ENCODE measurements around the gene LRRC52. TPM values are rescaled to one million over a fixed set of nuclear protein-coding genes. Genes with fewer than 3 reads are reported as not detected.

The LRRC52 gene
- polyA plus RNA-seq, 1 donor from 2014 or later: not detected

DNA sequence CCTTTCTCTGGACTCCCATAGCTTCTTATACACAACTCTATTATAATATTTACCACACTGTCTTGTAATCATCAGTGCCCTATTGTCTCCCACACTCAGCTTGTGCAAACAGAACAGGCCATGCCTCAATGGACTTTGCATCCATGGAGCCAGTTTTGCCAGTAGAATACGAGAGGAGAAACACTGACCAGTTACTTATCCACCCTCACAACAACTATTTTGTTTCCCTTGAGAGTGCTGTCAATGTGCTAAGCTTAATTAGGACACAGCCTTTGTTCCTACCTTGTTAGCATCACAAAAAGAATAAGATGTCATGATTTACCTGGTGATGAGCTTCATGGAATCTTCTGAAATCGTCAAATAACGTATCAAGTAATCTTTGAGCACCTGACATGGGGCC lies 18.1 kb upstream of the LRRC52 start:
- peaks cover 1% of the 10 kb centered on the region for H3K36me3 Mint-ChIP-seq
- H3K9me3 Mint-ChIP-seq: peaks cover 1 to 21% (median 9%) of the 10 kb centered on the region in 3 donors
- H3K4me1 Mint-ChIP-seq: no peaks in the 10 kb centered on the region
- no peak overlapping the region for H3K4me3 Mint-ChIP-seq
- H3K27ac Mint-ChIP-seq: no peak overlapping the region
- peaks cover 24% of the 10 kb centered on the region for H3K27me3 Mint-ChIP-seq

DNA sequence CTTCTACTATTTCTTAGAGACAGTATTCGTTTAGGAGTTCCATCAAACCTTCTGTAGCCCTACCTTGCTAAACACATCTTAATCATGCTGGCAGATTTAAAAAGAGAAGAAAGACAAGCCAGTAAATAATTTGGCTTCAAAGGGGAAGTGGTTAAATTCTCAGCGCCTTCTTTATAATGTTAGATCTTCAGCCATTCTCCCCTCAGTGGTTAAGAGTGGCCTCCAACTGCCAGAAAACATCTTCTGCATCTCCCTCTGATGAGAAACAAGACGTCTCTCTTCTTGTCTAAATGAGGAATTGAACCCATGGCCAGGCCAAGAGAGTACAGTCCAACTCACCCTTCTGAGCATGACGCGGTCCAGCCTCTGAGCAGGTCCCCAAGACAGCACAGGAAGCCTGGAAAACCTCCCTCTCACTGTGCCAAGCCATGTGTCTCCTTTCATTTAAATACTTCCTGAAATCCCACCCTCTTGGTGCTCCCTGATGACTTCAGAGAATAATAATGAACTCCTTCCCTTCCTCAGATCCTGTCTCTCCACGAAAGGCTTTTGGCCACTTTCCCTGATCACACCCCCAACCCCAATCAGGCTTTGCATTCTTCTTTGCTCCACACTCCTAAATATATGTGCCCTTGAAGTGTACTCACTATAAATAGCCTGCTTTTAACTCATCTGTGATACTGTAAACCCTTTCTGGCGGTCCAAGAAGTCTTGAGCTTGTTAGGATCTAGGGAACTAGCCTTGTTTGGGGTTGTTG lies 16.4 kb upstream of the LRRC52 start:
- no peaks in the 10 kb centered on the region for H3K4me1 Mint-ChIP-seq
- H3K27me3 Mint-ChIP-seq: peaks cover 32% of the 10 kb centered on the region
- H3K4me3 Mint-ChIP-seq: no peak overlapping the region
- H3K36me3 Mint-ChIP-seq: no peaks in the 10 kb centered on the region
- no peak overlapping the region for H3K27ac Mint-ChIP-seq
- H3K9me3 Mint-ChIP-seq: peaks cover 0 to 5% (median 2%) of the 10 kb centered on the region in 3 donors

GRCh38 chr1:165531021-165531420 lies 12.8 kb upstream of the LRRC52 start:
- peaks cover 0 to 2% (median 0%) of the 10 kb centered on the region in 3 donors for H3K9me3 Mint-ChIP-seq
- no peaks in the 10 kb centered on the region for H3K4me1 Mint-ChIP-seq
- peaks cover 25% of the 10 kb centered on the region for H3K27me3 Mint-ChIP-seq
- H3K4me3 Mint-ChIP-seq: no peak overlapping the region
- H3K36me3 Mint-ChIP-seq: no peaks in the 10 kb centered on the region
- no peak overlapping the region for H3K27ac Mint-ChIP-seq

DNA sequence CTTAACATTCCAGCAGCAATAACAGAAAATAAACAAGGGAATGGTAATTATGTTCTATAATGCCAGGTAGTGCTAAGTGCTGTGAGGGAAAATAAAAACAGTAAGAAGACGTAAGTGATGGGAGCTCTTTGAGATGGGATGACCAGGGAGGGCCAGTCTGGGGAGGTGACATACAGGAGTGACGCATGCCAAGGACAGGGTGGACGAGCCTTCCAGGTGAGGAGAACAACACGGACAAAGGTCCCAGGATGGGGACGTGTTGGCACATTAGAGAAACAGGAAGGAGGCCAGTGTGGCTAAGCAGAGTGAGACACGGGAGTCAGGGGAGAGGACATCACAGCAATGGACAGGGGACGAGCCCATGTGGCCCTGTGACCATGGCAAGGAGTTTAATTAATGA lies 11.7 kb upstream of the LRRC52 start:
- H3K4me3 Mint-ChIP-seq: no peak overlapping the region
- H3K9me3 Mint-ChIP-seq: peaks cover 0 to 4% (median 0%) of the 10 kb centered on the region in 3 donors
- H3K4me1 Mint-ChIP-seq: peaks cover 0 to under 1% (median 0%) of the 10 kb centered on the region in 3 donors
- no peaks in the 10 kb centered on the region for H3K36me3 Mint-ChIP-seq
- peaks cover 22% of the 10 kb centered on the region for H3K27me3 Mint-ChIP-seq
- H3K27ac Mint-ChIP-seq: no peak overlapping the region

DNA sequence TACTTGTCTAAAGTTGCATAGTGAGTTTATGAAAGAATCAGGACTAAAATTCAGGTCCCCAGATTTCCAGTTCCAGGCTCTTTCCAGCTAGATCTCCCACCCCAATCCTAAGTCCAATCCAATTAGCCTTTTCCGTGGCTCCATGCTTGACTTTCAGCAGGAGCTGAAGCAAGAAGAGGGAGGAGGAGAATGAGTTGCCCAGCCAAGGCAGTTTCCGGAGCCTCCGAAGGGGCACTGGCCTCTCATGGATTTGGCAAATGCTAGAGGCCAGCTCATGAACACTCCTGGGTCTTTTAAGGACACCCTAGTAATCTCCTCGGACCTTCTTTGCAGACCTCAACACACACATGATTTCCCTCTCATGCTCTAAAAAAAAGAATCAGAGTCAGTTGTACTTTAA lies 10.5 kb upstream of the LRRC52 start:
- Mint-ChIP-seq H3K36me3 (no peaks in the 10 kb centered on the region), H3K9me3 (peaks cover 0 to 3% (median 0%) of the 10 kb centered on the region in 3 donors), H3K27me3 (peaks cover 13% of the 10 kb centered on the region), H3K27ac (no peak overlapping the region), H3K4me1 (peaks cover 0 to 2% (median 0%) of the 10 kb centered on the region in 3 donors), H3K4me3 (no peak overlapping the region)

GRCh38 chr1:165536016-165536415 lies 7.8 kb upstream of the LRRC52 start:
- Mint-ChIP-seq H3K4me1 (peaks cover 0 to 2% (median 0%) of the 10 kb centered on the region in 3 donors), H3K4me3 (no peak overlapping the region), H3K27me3 (peaks cover 14% of the 10 kb centered on the region), H3K27ac (no peak overlapping the region), H3K36me3 (no peaks in the 10 kb centered on the region), H3K9me3 (peaks cover 0 to 3% (median 0%) of the 10 kb centered on the region in 3 donors)

- Mint-ChIP-seq H3K27ac (no peak overlapping the region), H3K4me3 (no peak overlapping the region), H3K9me3 (peaks cover 0 to 3% (median 0%) of the 10 kb centered on the region in 3 donors), H3K4me1 (peaks cover 0 to 2% (median 0%) of the 10 kb centered on the region in 3 donors), H3K27me3 (peaks cover 9% of the 10 kb centered on the region), H3K36me3 (no peaks in the 10 kb centered on the region)
Measured at GRCh38 chr1:165537356-165538109, 6.3 kb upstream of the LRRC52 start.

GRCh38 chr1:165539306-165539705 lies 4.5 kb upstream of the LRRC52 start:
- Mint-ChIP-seq H3K9me3 (peaks cover 0 to 3% (median 0%) of the 10 kb centered on the region in 3 donors), H3K27ac (no peak overlapping the region), H3K4me3 (no peak overlapping the region), H3K4me1 (peaks cover 0 to 2% (median 0%) of the 10 kb centered on the region in 3 donors), H3K36me3 (no peaks in the 10 kb centered on the region), H3K27me3 (peaks cover 14% of the 10 kb centered on the region)

GRCh38 chr1:165539908-165540307 lies 3.9 kb upstream of the LRRC52 start:
- Mint-ChIP-seq H3K4me1 (peaks cover 0 to 2% (median 0%) of the 10 kb centered on the region in 3 donors), H3K27me3 (peaks cover 17% of the 10 kb centered on the region), H3K36me3 (no peaks in the 10 kb centered on the region), H3K27ac (no peak overlapping the region), H3K4me3 (no peak overlapping the region), H3K9me3 (peaks cover 0 to 3% (median 0%) of the 10 kb centered on the region in 3 donors)

GRCh38 chr1:165542015-165542631 lies 1.7 kb upstream of the LRRC52 start:
- Mint-ChIP-seq H3K27me3 (peaks cover 17% of the 10 kb centered on the region), H3K4me1 (peaks cover 0 to under 1% (median 0%) of the 10 kb centered on the region in 3 donors), H3K4me3 (no peak overlapping the region), H3K27ac (no peak overlapping the region), H3K9me3 (peaks cover 0 to 3% (median 0%) of the 10 kb centered on the region in 3 donors), H3K36me3 (no peaks in the 10 kb centered on the region)

DNA sequence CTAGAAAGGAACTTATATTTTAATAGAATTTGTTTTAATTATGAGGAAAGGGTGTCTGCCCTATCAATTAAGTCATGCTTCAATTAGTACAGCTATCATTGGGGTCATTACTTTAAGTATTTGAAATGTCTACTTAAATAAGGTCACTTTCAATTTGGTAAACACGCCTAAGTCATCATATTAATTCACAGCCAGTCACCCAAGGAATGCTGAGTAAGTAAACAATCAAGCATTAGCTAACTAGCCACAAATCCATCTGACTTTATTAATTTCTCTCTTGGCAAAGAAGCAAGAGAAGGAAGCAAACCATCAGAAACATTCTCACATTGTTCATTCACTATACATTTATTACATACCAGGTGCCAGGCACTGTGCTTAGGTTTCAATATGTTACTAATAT lies 1.2 kb upstream of the LRRC52 start:
- Mint-ChIP-seq H3K4me1 (no peaks in the 10 kb centered on the region), H3K27ac (no peak overlapping the region), H3K9me3 (peaks cover 0 to 3% (median 0%) of the 10 kb centered on the region in 3 donors), H3K27me3 (peaks cover 16% of the 10 kb centered on the region), H3K4me3 (no peak overlapping the region), H3K36me3 (no peaks in the 10 kb centered on the region)

DNA sequence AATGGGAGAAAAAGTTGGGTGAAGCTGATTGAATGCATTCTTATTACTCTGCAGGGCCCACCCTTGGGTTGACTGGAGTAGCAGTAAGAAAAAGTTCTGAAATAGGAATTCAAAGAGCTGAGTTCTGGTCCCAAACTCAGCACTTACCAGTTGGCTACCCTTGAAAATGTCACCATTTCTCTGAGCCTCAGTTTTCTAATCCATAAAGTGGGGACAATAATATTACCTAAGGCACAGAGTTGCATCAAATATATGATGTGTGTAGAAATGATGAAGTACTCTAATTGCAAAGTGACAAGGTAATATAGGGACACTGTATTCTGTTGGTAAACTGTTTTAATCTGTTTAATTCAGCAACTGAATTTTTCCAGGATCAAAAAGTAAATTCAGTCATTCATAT lies 1.2 kb downstream of the LRRC52 start:
- no peak overlapping the region for H3K27ac Mint-ChIP-seq
- peaks cover 18% of the 10 kb centered on the region for H3K27me3 Mint-ChIP-seq
- H3K9me3 Mint-ChIP-seq: peaks cover 0 to 3% (median 0%) of the 10 kb centered on the region in 3 donors
- no peaks in the 10 kb centered on the region for H3K36me3 Mint-ChIP-seq
- no peaks in the 10 kb centered on the region for H3K4me1 Mint-ChIP-seq
- H3K4me3 Mint-ChIP-seq: no peak overlapping the region

DNA sequence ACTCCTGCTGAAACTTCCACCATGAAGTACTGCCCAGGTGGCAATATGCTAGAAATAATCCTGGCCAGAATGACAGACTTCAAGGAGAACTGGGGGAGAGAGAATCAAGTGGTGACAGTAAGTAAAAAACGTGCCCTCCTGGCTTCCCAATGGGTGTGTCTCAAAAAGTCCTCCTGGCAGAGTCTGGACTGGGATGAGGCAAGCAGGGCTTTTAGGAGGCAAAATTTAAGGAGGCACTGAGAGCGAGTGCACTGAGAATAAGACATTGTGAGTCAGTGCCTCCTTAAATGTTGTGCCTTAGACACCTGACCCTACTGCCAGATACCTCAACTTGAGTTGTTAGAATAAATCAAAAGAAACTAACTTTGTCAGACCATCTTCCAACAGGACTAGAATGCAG lies 2.2 kb downstream of the LRRC52 start:
- Mint-ChIP-seq H3K27me3 (peaks cover 18% of the 10 kb centered on the region), H3K9me3 (peaks cover 0 to 3% (median 0%) of the 10 kb centered on the region in 3 donors), H3K4me3 (no peak overlapping the region)

DNA sequence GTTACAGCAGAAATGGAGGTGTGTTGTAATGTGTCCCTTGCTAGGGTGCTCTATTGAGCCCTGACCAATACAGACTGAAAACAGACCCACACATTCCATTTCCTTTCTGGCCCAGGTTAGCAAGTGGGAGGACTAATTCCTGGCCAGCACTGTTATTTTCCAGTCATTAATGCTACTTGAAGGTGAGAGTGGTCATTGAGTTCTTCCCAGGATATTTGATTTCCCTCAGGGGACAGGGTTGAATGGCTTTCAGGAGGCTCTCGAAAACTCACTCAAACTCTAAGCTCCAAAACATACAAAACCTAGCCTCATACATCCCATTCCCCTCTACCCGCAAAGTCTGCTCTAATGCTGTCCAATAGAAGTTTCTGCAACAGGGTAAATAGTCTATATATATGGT lies 6.2 kb downstream of the LRRC52 start:
- no peaks in the 10 kb centered on the region for H3K36me3 Mint-ChIP-seq
- H3K27ac Mint-ChIP-seq: no peak overlapping the region
- peaks cover 0 to 3% (median 0%) of the 10 kb centered on the region in 3 donors for H3K9me3 Mint-ChIP-seq
- peaks cover 8% of the 10 kb centered on the region for H3K27me3 Mint-ChIP-seq
- no peak overlapping the region for H3K4me3 Mint-ChIP-seq
- H3K4me1 Mint-ChIP-seq: no peaks in the 10 kb centered on the region

More for the DNA sequence above, 2.2 kb downstream of the LRRC52 start:
- Mint-ChIP-seq H3K36me3 (no peaks in the 10 kb centered on the region), H3K4me1 (no peaks in the 10 kb centered on the region), H3K27ac (no peak overlapping the region)

DNA sequence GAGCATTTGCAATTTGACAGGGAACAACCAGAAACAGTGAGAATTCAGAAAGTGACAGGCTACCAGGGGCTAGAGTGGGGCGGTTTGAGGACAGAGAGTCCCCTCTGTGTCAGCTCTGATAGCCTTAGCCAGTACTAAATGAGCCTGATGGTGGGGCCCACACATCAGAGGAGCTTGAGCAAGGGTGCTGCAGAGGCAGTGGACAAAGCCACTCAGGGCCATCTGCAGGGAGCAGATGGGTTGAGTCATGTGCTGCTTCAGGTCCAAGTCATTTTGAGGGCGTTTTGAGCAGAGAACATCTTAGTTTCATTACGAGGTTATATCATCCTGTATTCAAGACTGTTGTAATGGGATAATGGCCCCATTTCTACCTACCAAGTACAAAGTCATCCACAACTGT lies 7.7 kb downstream of the LRRC52 start:
- no peak overlapping the region for H3K4me3 Mint-ChIP-seq
- H3K9me3 Mint-ChIP-seq: peaks cover 0 to 2% (median 0%) of the 10 kb centered on the region in 3 donors
- peaks cover 9% of the 10 kb centered on the region for H3K27me3 Mint-ChIP-seq
- H3K36me3 Mint-ChIP-seq: no peaks in the 10 kb centered on the region
- H3K4me1 Mint-ChIP-seq: no peaks in the 10 kb centered on the region
- no peak overlapping the region for H3K27ac Mint-ChIP-seq

Data from IgD-negative memory B cell (primary cell).